ENCODE results near the gene MOSPD3.
"Not testable (repeated sequence)": the region's sequence is repeated elsewhere in the genome, so short reads cannot be mapped to it uniquely, and the experiment has no call there.

Gene MOSPD3

GRCh38 chr7:100611983-100612729 lies at the start of gene MOSPD3:
MOSPD3 (plus strand) TSS chr7:100612540; CDS start chr7:100612792, 252 bp downstream.
- peak; percentile 98 for DNase-seq (ENCODE audit: low read depth in 2 of 2)

- no peak for DNase-seq (ENCODE audit: low read depth in 2 of 2)
Observed at GRCh38 chr7:100563100-100563564, 49.2 kb upstream of the MOSPD3 start.

GRCh38 chr7:100563809-100564400 lies 48.4 kb upstream of the MOSPD3 start:
- DNase-seq (ENCODE audit: low read depth in 2 of 2) = peak; percentile 23 to 24

- DNase-seq (ENCODE audit: low read depth in 2 of 2) = not testable (repeated sequence)
Observed at GRCh38 chr7:100564405-100564804, 47.9 kb upstream of the MOSPD3 start.

GRCh38 chr7:100565133-100565571 lies 47.2 kb upstream of the MOSPD3 start:
- DNase-seq (ENCODE audit: low read depth in 2 of 2) = no peak

GRCh38 chr7:100566018-100566531 lies 46.3 kb upstream of the MOSPD3 start:
- DNase-seq (ENCODE audit: low read depth in 2 of 2) = no peak

GRCh38 chr7:100567031-100567730 lies 45.2 kb upstream of the MOSPD3 start:
- no peak for DNase-seq (ENCODE audit: low read depth in 2 of 2)

- no peak for DNase-seq (ENCODE audit: low read depth in 2 of 2)
Observed at GRCh38 chr7:100567751-100568175, 44.6 kb upstream of the MOSPD3 start.

GRCh38 chr7:100568176-100568895 lies 44.0 kb upstream of the MOSPD3 start:
- no peak for DNase-seq (ENCODE audit: low read depth in 2 of 2)

- no peak for DNase-seq (ENCODE audit: low read depth in 2 of 2)
Observed at GRCh38 chr7:100568896-100569844, 43.2 kb upstream of the MOSPD3 start.

- DNase-seq (ENCODE audit: low read depth in 2 of 2) = no peak
Observed at GRCh38 chr7:100570954-100571828, 41.1 kb upstream of the MOSPD3 start.

GRCh38 chr7:100571829-100572116 lies 40.6 kb upstream of the MOSPD3 start:
- no peak for DNase-seq (ENCODE audit: low read depth in 2 of 2)

- no peak for DNase-seq (ENCODE audit: low read depth in 2 of 2)
Observed at GRCh38 chr7:100572281-100572948, 39.9 kb upstream of the MOSPD3 start.

GRCh38 chr7:100572949-100573675 lies 39.2 kb upstream of the MOSPD3 start:
- no peak for DNase-seq (ENCODE audit: low read depth in 2 of 2)

GRCh38 chr7:100573691-100574361 lies 38.5 kb upstream of the MOSPD3 start, which contains the start of gene SAP25:
SAP25 (minus strand) TSS chr7:100573900; CDS start chr7:100573742, 158 bp downstream.
- no peak for DNase-seq (ENCODE audit: low read depth in 2 of 2)

GRCh38 chr7:100574362-100575205 lies 37.8 kb upstream of the MOSPD3 start:
- DNase-seq (ENCODE audit: low read depth in 2 of 2) = no peak

GRCh38 chr7:100575206-100575631 lies 37.1 kb upstream of the MOSPD3 start:
- DNase-seq (ENCODE audit: low read depth in 2 of 2) = no peak
